ENCODE data around the gene UMODL1.
"Not testable (repeated sequence)": the region's sequence is repeated elsewhere in the genome, so short reads cannot be mapped to it uniquely, and the experiment has no call there.

The UMODL1 gene

GRCh38 chr21:42176859-42177258, 105.7 kb downstream of the UMODL1 start:
- Mint-ChIP-seq H3K36me3 (ENCODE audit: low read depth) (no peaks in the 10 kb centered on the region), H3K4me1 (no peaks in the 10 kb centered on the region), H3K4me3 (no peak overlapping the region), H3K27me3 (ENCODE audit: low read depth, poor library complexity) (peaks cover 11% of the 10 kb centered on the region), H3K27ac (no peak overlapping the region), H3K9me3 (no peaks in the 10 kb centered on the region)
- DNase-seq, result no peak
- TF ChIP-seq, protein P1, sequence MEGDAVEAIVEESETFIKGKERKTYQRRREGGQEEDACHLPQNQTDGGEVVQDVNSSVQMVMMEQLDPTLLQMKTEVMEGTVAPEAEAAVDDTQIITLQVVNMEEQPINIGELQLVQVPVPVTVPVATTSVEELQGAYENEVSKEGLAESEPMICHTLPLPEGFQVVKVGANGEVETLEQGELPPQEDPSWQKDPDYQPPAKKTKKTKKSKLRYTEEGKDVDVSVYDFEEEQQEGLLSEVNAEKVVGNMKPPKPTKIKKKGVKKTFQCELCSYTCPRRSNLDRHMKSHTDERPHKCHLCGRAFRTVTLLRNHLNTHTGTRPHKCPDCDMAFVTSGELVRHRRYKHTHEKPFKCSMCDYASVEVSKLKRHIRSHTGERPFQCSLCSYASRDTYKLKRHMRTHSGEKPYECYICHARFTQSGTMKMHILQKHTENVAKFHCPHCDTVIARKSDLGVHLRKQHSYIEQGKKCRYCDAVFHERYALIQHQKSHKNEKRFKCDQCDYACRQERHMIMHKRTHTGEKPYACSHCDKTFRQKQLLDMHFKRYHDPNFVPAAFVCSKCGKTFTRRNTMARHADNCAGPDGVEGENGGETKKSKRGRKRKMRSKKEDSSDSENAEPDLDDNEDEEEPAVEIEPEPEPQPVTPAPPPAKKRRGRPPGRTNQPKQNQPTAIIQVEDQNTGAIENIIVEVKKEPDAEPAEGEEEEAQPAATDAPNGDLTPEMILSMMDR (IDR thresholded peaks at IDR 0.05), result no peak

DNA sequence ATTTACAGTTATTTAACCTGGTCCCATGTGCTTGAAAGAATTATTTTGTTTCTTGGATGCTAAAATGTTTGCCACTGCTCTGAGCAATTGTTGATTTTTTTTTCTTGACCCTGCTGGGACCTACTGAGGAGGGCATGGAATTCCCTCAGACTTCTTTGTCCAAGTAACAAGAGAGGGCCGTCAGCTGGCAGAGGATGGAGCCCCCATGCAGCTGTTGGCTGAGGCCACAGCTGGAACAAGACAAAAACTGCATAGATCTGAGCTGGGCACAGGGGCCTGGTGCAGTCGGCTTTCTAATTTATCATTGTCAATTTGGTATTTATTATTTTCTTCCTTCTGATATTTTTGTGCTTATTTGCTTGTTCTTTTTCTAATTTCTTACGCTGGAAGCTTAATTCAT, 108.2 kb downstream of the UMODL1 start:
- no peaks in the 10 kb centered on the region for H3K36me3 Mint-ChIP-seq (ENCODE audit: low read depth)
- H3K4me3 Mint-ChIP-seq, result no peak overlapping the region
- no peaks in the 10 kb centered on the region for H3K9me3 Mint-ChIP-seq
- no peak for DNase-seq
- H3K27me3 Mint-ChIP-seq (ENCODE audit: low read depth, poor library complexity), result peaks cover 11% of the 10 kb centered on the region
- H3K4me1 Mint-ChIP-seq, result no peaks in the 10 kb centered on the region
- no peak overlapping the region for H3K27ac Mint-ChIP-seq
- TF ChIP-seq, protein P1 (IDR thresholded peaks at IDR 0.05), result no peak

- not testable (repeated sequence) for H3K4me1 Mint-ChIP-seq
Observed at GRCh38 chr21:42180001-42180400, 108.9 kb downstream of the UMODL1 start.

GRCh38 chr21:42182713-42183371, 111.7 kb downstream of the UMODL1 start:
- TF ChIP-seq, protein P1 (IDR thresholded peaks at IDR 0.05), result no peak

More at GRCh38 chr21:42180001-42180400, 108.9 kb downstream of the UMODL1 start:
- not testable (repeated sequence) for DNase-seq; H3K9me3 Mint-ChIP-seq; H3K27ac Mint-ChIP-seq; H3K36me3 Mint-ChIP-seq (ENCODE audit: low read depth); H3K4me3 Mint-ChIP-seq
- H3K27me3 Mint-ChIP-seq (ENCODE audit: low read depth, poor library complexity), result peaks cover 14% of the 10 kb centered on the region

GRCh38 chr21:42183374-42184266, 112.5 kb downstream of the UMODL1 start:
- Mint-ChIP-seq H3K27me3 (ENCODE audit: low read depth, poor library complexity) (peaks cover 7% of the 10 kb centered on the region), H3K36me3 (ENCODE audit: low read depth) (peaks cover 9% of the 10 kb centered on the region), H3K4me3 (no peak overlapping the region), H3K9me3 (peaks cover 19% of the 10 kb centered on the region), H3K4me1 (no peaks in the 10 kb centered on the region), H3K27ac (no peak overlapping the region)
- no peak for DNase-seq
- TF ChIP-seq, protein P1 (IDR thresholded peaks at IDR 0.05), result no peak

More at GRCh38 chr21:42182713-42183371, 111.7 kb downstream of the UMODL1 start:
- DNase-seq, result no peak
- Mint-ChIP-seq H3K9me3 (peaks cover 19% of the 10 kb centered on the region), H3K36me3 (ENCODE audit: low read depth) (peaks cover 9% of the 10 kb centered on the region), H3K27me3 (ENCODE audit: low read depth, poor library complexity) (peaks cover 7% of the 10 kb centered on the region), H3K27ac (no peak overlapping the region), H3K4me1 (no peaks in the 10 kb centered on the region), H3K4me3 (no peak overlapping the region)

- Mint-ChIP-seq H3K4me1 (peaks cover 3% of the 10 kb centered on the region), H3K9me3 (peaks cover 19% of the 10 kb centered on the region), H3K36me3 (ENCODE audit: low read depth) (peaks cover 9% of the 10 kb centered on the region), H3K27ac (peak overlapping the region; percentile 38), H3K27me3 (ENCODE audit: low read depth, poor library complexity) (peaks cover 4% of the 10 kb centered on the region), H3K4me3 (no peak overlapping the region)
- DNase-seq, result no peak
- TF ChIP-seq, protein P1 (IDR thresholded peaks at IDR 0.05), result no peak
Observed at GRCh38 chr21:42186591-42186990, 115.5 kb downstream of the UMODL1 start.
